Endothelial cell of umbilical vein (primary cell): ENCODE data around the gene SIGLEC7. TPM values are rescaled to one million over a fixed set of nuclear protein-coding genes. Genes with fewer than 3 reads are reported as not detected.
A peak's percentile ranks its signal among the peaks of the same experiment; 100 is the strongest.

Experiments used
- BruUV-seq: library from RNA; stranded (reverse); fragments of 400-500 nt; replicated peaks from 2 replicates; lab custom pipeline; 2021; lab: Mats Ljungman, UMichigan
- CTCF ChIA-PET: fragments of 300-600, 350-600 bp; sonication (Branson Sonifier 250); formaldehyde crosslinking; loops from one replicate; lab custom pipeline; 2021; ENCODE audit warnings: antibody characterized with exemption, inconsistent platforms; lab: Charles Lee
- POLR2A ChIA-PET: fragments of 300-600, 350-600 bp; sonication (Branson Sonifier 250); formaldehyde crosslinking; loops from one replicate; lab custom pipeline; 2021; ENCODE audit warnings: antibody characterized with exemption, inconsistent platforms; lab: Charles Lee
- DNase-seq: peaks from one replicate; pipeline ENCODE4 v3.0.0-alpha.2; 2011; ENCODE audit warnings: low read depth, low spot score
- FAIRE-seq: peaks from 2 replicates; lab custom pipeline; 2011; peaks lifted over from hg19 to GRCh38; lab: Jason Lieb, UNC
- H2AFZ ChIP-seq: 2 replicates; pipeline ENCODE4 v1.6.0; 2012; ENCODE audit warnings: low read depth, low read length, control low read depth, inconsistent platforms
- H3K27ac ChIP-seq: 2 replicates; pipeline ENCODE4 v1.5.1; 2011; ENCODE audit warnings: low read depth, mild to moderate bottlenecking, control low read depth, low read length, moderate library complexity; ENCODE audit not compliant: insufficient read depth
- H3K27me3 ChIP-seq, 2 experiments: 2 replicates each; pipeline versions ENCODE4 v1.6.0 to v1.6.1; 2011; ENCODE audit warnings: low read length in 2 of 2, mixed read lengths in 1 of 2; ENCODE audit not compliant: control insufficient read depth in 2 of 2, insufficient read depth in 2 of 2
- H3K36me3 ChIP-seq, 2 experiments: 2 replicates in 1 of 2; 3 replicates in 1 of 2; pipeline ENCODE4 v1.5.1; 2011; ENCODE audit warnings: low read length in 2 of 2, mild to moderate bottlenecking in 1 of 2, moderate library complexity in 1 of 2; ENCODE audit not compliant: control insufficient read depth in 2 of 2, insufficient read depth in 2 of 2; ENCODE audit errors: extremely low read depth in 1 of 2
- H3K4me1 ChIP-seq: 3 replicates; pipeline ENCODE4 v1.5.1; 2011; ENCODE audit warnings: mild to moderate bottlenecking, low read length; ENCODE audit not compliant: control insufficient read depth, insufficient read depth; ENCODE audit errors: extremely low read depth
- H3K4me2 ChIP-seq: 2 replicates; pipeline ENCODE4 v1.6.1; 2011; ENCODE audit warnings: low read length, control low read depth, mixed read lengths; ENCODE audit not compliant: insufficient read depth
- H3K4me3 ChIP-seq, 3 experiments: fragments of 200-600 bp in 1 of 3; sonication (generic), shearing (Covaris generic) in 1 of 3; replicated peaks in 1 of 3; 2 replicates each; pipeline ENCODE4 v1.5.1; 2011 to 2016; ENCODE audit warnings: control low read depth in 3 of 3, low read length in 3 of 3, mild to moderate bottlenecking in 2 of 3, inconsistent platforms in 1 of 3, low read depth in 1 of 3, moderate library complexity in 1 of 3; ENCODE audit not compliant: insufficient read depth in 1 of 3
- H3K79me2 ChIP-seq: 2 replicates; pipeline ENCODE4 v1.6.0; 2012; ENCODE audit warnings: low read length, inconsistent platforms; ENCODE audit not compliant: control insufficient read depth, insufficient read depth
- H3K9ac ChIP-seq: replicated peaks from 2 replicates; pipeline ENCODE3; 2011; ENCODE audit warnings: low read length, control low read depth; ENCODE audit not compliant: insufficient read depth; ENCODE audit errors: extremely low read depth
- H3K9me1 ChIP-seq: replicated peaks from 3 replicates; pipeline ENCODE4 v1.6.0; 2011; ENCODE audit warnings: mild to moderate bottlenecking, low read length; ENCODE audit not compliant: control insufficient read depth, insufficient read depth; ENCODE audit errors: extremely low read depth
- H3K9me3 ChIP-seq: replicated peaks from 2 replicates; pipeline ENCODE4 v1.5.1; 2012; ENCODE audit warnings: low read length, inconsistent platforms; ENCODE audit not compliant: control insufficient read depth, insufficient read depth
- H4K20me1 ChIP-seq: replicated peaks from 2 replicates; pipeline ENCODE3; 2011; ENCODE audit warnings: mild to moderate bottlenecking, low read length; ENCODE audit not compliant: control insufficient read depth, insufficient read depth; ENCODE audit errors: extremely low read depth
- FOS ChIP-seq: IDR thresholded peaks from 2 replicates; pipeline ENCODE4 v1.6.1; 2011; ENCODE audit warnings: mild to moderate bottlenecking, low read length, moderate library complexity, borderline replicate concordance; ENCODE audit not compliant: insufficient read depth
- GATA2 ChIP-seq: IDR thresholded peaks from 2 replicates; pipeline ENCODE4 v1.7.0; 2011; ENCODE audit warnings: low read depth, mild to moderate bottlenecking, moderate library complexity, mixed read lengths, low read length; ENCODE audit not compliant: insufficient read length, insufficient read depth
- JUN ChIP-seq: IDR thresholded peaks from 2 replicates; pipeline ENCODE4 v1.6.1; 2011; ENCODE audit warnings: borderline replicate concordance, low read depth; ENCODE audit not compliant: insufficient read length, insufficient read depth
- MYC ChIP-seq: IDR thresholded peaks from one replicate; pipeline ENCODE4 v1.6.1; 2011; ENCODE audit warnings: mild to moderate bottlenecking, low read depth, low read length
- POLR2A ChIP-seq: IDR thresholded peaks from 2 replicates; pipeline ENCODE4 v1.6.1; 2012; ENCODE audit warnings: low read depth, mild to moderate bottlenecking, control low read depth, low read length
- POLR2AphosphoS5 ChIP-seq: IDR thresholded peaks from 2 replicates; pipeline ENCODE4 v1.6.1; 2012; ENCODE audit warnings: low read depth, mild to moderate bottlenecking, control low read depth, low read length, moderate library complexity; ENCODE audit not compliant: insufficient read depth
- dilution Hi-C: fragments of 300-500 bp; cut with MboI; formaldehyde crosslinking; loops from one replicate; pipeline ENCODE4 v1.15.0; 2019; ENCODE audit warnings: low sequenced_read_pairs; ENCODE audit not compliant: extremely low pct_ligation_motif_present
- intact Hi-C: fragments of 100-400 bp; cut with micrococcal nuclease; formaldehyde crosslinking; loops from one replicate; pipeline ENCODE4 v1.10.0; 2022
- polyA plus RNA-seq, 4 experiments: library from polyadenylated mRNA; depleted of rRNA in 3 of 4; stranded (reverse) in 3 of 4; unstranded in 1 of 4; fragments of >200 nt; gene quantifications; 2 replicates each; pipeline versions ENCODE4 v1.2.1 to v1.2.3, GENCODE V29; 2011 to 2012; ENCODE audit warnings: missing spikeins in 1 of 4
- total RNA-seq: library from RNA; stranded (reverse); gene quantifications from 2 replicates; pipeline ENCODE4 v1.2.3, GENCODE V29; 2021
- TF ChIP-seq, protein P1 (sequence below), 2 donors: IDR thresholded peaks; 1 replicate in 1 of 2; 2 replicates in 1 of 2; pipeline ENCODE4 v1.5.1; 2011; ENCODE audit warnings: low read length in 2 of 2, mild to moderate bottlenecking in 2 of 2, moderate library complexity in 2 of 2, control low read depth in 1 of 2, inconsistent platforms in 1 of 2, low read depth in 1 of 2; ENCODE audit not compliant: insufficient read depth in 1 of 2; ENCODE audit errors: extremely low read depth in 1 of 2
- TF ChIP-seq, protein P2 (sequence below): IDR thresholded peaks from 2 replicates; pipeline ENCODE4 v1.6.1; 2011; ENCODE audit not compliant: insufficient read depth, insufficient read length

Gene SIGLEC7
- total and polyA plus RNA-seq, 2 donors (not counting 3 experiments of a cell fraction or from before 2014, with no cell fraction given), result not detected

DNA sequence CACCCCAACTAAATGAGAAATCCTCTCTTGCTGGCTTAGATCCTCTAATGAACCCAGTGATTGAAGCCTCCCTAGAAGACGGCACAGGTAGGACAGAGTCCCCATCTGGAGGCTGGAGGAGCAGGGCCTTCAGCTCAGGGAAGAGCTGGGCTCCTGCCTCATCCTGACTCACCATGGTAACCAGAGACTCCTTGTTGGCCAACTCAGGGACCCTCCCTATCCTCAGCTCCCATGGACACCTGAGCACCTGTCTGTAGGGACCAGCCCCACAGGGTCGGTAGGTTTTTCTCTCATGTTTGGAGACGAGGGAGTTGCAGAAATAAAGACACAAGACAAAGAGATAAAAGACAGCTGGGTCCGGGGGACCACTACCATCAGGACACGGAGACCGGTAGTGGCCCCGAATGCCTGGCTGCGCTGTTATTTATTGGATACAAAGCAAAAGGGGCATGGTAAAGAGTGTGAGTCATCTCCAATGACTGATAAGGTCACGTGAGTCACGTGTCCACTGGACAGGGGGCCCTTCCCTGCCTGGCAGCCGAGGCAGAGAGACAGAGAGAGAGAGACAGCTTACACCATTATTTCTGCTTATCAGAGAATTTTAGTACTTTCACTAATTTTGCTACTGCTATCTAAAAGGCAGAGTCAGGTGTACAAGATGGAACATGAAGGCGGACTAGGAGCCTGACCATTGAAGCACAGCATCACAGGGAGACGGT lies 26.6 kb downstream of the SIGLEC7 start:
- Histone ChIP-seq H3K4me1 (no peaks in the 10 kb centered on the region), H3K27me3 (no peaks in the 10 kb centered on the region), H3K9me1 (no peaks in the 10 kb centered on the region), H3K9ac (no peak overlapping the region), H3K36me3 (no peaks in the 10 kb centered on the region), H2AFZ (peak overlapping the region; percentile 22), H3K27ac (no peak overlapping the region), H3K9me3 (no peaks in the 10 kb centered on the region), H4K20me1 (no peaks in the 10 kb centered on the region), H3K79me2 (no peaks in the 10 kb centered on the region), H3K4me2 (no peak overlapping the region), H3K4me3 (no peak overlapping the region)
- TF ChIP-seq, protein P1, sequence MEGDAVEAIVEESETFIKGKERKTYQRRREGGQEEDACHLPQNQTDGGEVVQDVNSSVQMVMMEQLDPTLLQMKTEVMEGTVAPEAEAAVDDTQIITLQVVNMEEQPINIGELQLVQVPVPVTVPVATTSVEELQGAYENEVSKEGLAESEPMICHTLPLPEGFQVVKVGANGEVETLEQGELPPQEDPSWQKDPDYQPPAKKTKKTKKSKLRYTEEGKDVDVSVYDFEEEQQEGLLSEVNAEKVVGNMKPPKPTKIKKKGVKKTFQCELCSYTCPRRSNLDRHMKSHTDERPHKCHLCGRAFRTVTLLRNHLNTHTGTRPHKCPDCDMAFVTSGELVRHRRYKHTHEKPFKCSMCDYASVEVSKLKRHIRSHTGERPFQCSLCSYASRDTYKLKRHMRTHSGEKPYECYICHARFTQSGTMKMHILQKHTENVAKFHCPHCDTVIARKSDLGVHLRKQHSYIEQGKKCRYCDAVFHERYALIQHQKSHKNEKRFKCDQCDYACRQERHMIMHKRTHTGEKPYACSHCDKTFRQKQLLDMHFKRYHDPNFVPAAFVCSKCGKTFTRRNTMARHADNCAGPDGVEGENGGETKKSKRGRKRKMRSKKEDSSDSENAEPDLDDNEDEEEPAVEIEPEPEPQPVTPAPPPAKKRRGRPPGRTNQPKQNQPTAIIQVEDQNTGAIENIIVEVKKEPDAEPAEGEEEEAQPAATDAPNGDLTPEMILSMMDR (IDR thresholded peaks at IDR 0.05; ENCODE audit: extremely low read depth in 1 of 2, insufficient read depth in 1 of 2, low read depth in 1 of 2, low read length in 2 of 2), result no peak
- no peak for TF ChIP-seq MYC
- no peak for TF ChIP-seq GATA2
- TF ChIP-seq, protein P2, sequence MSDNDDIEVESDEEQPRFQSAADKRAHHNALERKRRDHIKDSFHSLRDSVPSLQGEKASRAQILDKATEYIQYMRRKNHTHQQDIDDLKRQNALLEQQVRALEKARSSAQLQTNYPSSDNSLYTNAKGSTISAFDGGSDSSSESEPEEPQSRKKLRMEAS, result no peak
- TF ChIP-seq JUN, result no peak
- no peak for TF ChIP-seq POLR2AphosphoS5
- TF ChIP-seq POLR2A, result no peak
- TF ChIP-seq FOS, result no peak
- dilution Hi-C loops (no loop called here), intact Hi-C loops (loop anchor here (1.0 kb wide), 2 partner anchors 10 to 147 kb away; no protein-coding TSS in a partner anchor)
- POLR2A ChIA-PET, result no interaction called here
- CTCF ChIA-PET, result interaction anchor here (1.4 to 1.9 kb wide), 2 partner anchors 9 to 148 kb away, joined by 7 to 17 read pairs; no protein-coding TSS in a partner anchor
- FAIRE-seq, result no peak
- DNase-seq, result no peak
- no TSS peak for BruUV-seq
